HepG2 (cell line): ENCODE data around the gene RNASE11. TPM values are rescaled to one million over a fixed set of nuclear protein-coding genes. Genes with fewer than 3 reads are reported as not detected.

Experiments used
- KDM2A ChIP-seq: sonication (generic); formaldehyde crosslinking; IDR thresholded peaks from 2 replicates; pipeline ENCODE4 v1.4.0; 2020; ENCODE audit warnings: low read depth, missing genetic modification reagents, borderline replicate concordance
- KDM4B ChIP-seq: sonication (generic); formaldehyde crosslinking; IDR thresholded peaks from 2 replicates; pipeline ENCODE4 v1.4.0; 2020; ENCODE audit warnings: missing genetic modification reagents
- MAFG ChIP-seq: sonication (generic); formaldehyde crosslinking; IDR thresholded peaks from 2 replicates; pipeline ENCODE4 v1.5.1; 2020; ENCODE audit warnings: mild to moderate bottlenecking, missing genetic modification reagents
- MBD4 ChIP-seq: IDR thresholded peaks from 2 replicates; pipeline ENCODE4 v1.6.1; 2012; ENCODE audit warnings: low read length, inconsistent platforms, borderline replicate concordance
- RERE ChIP-seq: IDR thresholded peaks from 2 replicates; pipeline ENCODE4 v1.6.1; 2016; ENCODE audit warnings: low read depth, missing genetic modification reagents, missing compliant biosample characterization
- ZMAT3 ChIP-seq: sonication (generic); formaldehyde crosslinking; conservative IDR thresholded peaks from 2 replicates; pipeline ENCODE4 v1.7.0; 2021; ENCODE audit warnings: missing genetic modification reagents
- ZNF333 ChIP-seq: sonication (generic); formaldehyde crosslinking; IDR thresholded peaks from 2 replicates; pipeline ENCODE4 v1.4.0; 2020; ENCODE audit warnings: mild to moderate bottlenecking, missing genetic modification reagents, borderline replicate concordance
- ZNF33A ChIP-seq: sonication (generic); formaldehyde crosslinking; IDR thresholded peaks from 2 replicates; pipeline ENCODE4 v1.5.1; 2020; ENCODE audit warnings: missing genetic modification reagents, mild to moderate bottlenecking, moderate library complexity, borderline replicate concordance
- ZSCAN12 ChIP-seq: sonication (generic); formaldehyde crosslinking; IDR thresholded peaks from 2 replicates; pipeline ENCODE4 v1.9.0; 2021; ENCODE audit warnings: mild to moderate bottlenecking, missing genetic modification reagents
- polyA plus RNA-seq, 8 experiments: library from polyadenylated mRNA; depleted of rRNA in 3 of 8; stranded (reverse) in 7 of 8; unstranded in 1 of 8; fragments of >200 nt; fragmentation: Illumina TruSeq in 4 of 8; extraction: Trizol in 4 of 8; gene quantifications; 2 replicates each; pipeline versions ENCODE4 v1.2.1 to v1.2.3, GENCODE V29; 2011 to 2016; ENCODE audit warnings: low read depth in 4 of 8, missing spikeins in 1 of 8, mixed read lengths in 1 of 8; ENCODE audit not compliant: insufficient read depth in 1 of 8
- total RNA-seq, 5 experiments: library from RNA; depleted of rRNA; stranded (reverse); fragments of >200 nt; fragmentation: Illumina TruSeq; extraction: Trizol; gene quantifications; 2 replicates each; pipeline ENCODE4 v1.2.3, GENCODE V29; 2016; ENCODE audit warnings: low read depth in 1 of 5
- TF ChIP-seq, protein P1 (sequence below), 2 experiments: fragments of 450-650 bp in 1 of 2; sonication (generic) in 1 of 2; formaldehyde crosslinking in 1 of 2; IDR thresholded peaks; 2 replicates each; pipeline versions ENCODE4 v1.6.1 to v1.8.0; 2016 to 2022; ENCODE audit warnings: antibody characterized with exemption in 1 of 2, mild to moderate bottlenecking in 1 of 2, missing genetic modification reagents in 1 of 2
- TF ChIP-seq, protein P2 (sequence below): sonication (generic); formaldehyde crosslinking; conservative IDR thresholded peaks from 2 replicates; pipeline ENCODE4 v1.4.0; 2020; ENCODE audit warnings: missing genetic modification reagents

RNASE11 gene
- total and polyA plus RNA-seq, 2 of the 13 experiments (the other 11 are each of a cell fraction or from before 2014, with no cell fraction given) = not detected

GRCh38 chr14:20609215-20610001 is 21.6 kb upstream of the RNASE11 start (continued):
- TF ChIP-seq RERE (CRISPR knock-in tag) (0 out of 2 replicates have a peak, but pooled peaks have one; percentile 21), ZNF33A (no peak), KDM4B (CRISPR knock-in tag) (no peak), ZNF333 (CRISPR knock-in tag) (no peak), KDM2A (peak; percentile 58; the same call in 1 of the 2 replicates), MAFG (CRISPR knock-in tag) (no peak), ZMAT3 (no peak; the same call in 1 of the 2 replicates), ZSCAN12 (CRISPR knock-in tag) (no peak), MBD4 (no peak)
- TF ChIP-seq, protein P1, sequence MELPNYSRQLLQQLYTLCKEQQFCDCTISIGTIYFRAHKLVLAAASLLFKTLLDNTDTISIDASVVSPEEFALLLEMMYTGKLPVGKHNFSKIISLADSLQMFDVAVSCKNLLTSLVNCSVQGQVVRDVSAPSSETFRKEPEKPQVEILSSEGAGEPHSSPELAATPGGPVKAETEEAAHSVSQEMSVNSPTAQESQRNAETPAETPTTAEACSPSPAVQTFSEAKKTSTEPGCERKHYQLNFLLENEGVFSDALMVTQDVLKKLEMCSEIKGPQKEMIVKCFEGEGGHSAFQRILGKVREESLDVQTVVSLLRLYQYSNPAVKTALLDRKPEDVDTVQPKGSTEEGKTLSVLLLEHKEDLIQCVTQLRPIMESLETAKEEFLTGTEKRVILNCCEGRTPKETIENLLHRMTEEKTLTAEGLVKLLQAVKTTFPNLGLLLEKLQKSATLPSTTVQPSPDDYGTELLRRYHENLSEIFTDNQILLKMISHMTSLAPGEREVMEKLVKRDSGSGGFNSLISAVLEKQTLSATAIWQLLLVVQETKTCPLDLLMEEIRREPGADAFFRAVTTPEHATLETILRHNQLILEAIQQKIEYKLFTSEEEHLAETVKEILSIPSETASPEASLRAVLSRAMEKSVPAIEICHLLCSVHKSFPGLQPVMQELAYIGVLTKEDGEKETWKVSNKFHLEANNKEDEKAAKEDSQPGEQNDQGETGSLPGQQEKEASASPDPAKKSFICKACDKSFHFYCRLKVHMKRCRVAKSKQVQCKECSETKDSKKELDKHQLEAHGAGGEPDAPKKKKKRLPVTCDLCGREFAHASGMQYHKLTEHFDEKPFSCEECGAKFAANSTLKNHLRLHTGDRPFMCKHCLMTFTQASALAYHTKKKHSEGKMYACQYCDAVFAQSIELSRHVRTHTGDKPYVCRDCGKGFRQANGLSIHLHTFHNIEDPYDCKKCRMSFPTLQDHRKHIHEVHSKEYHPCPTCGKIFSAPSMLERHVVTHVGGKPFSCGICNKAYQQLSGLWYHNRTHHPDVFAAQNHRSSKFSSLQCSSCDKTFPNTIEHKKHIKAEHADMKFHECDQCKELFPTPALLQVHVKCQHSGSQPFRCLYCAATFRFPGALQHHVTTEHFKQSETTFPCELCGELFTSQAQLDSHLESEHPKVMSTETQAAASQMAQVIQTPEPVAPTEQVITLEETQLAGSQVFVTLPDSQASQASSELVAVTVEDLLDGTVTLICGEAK (IDR thresholded peaks at IDR 0.05) = no peak
- TF ChIP-seq, protein P1 (CRISPR knock-in tag; IDR thresholded peaks at IDR 0.05) = no peak
- TF ChIP-seq, protein P2, sequence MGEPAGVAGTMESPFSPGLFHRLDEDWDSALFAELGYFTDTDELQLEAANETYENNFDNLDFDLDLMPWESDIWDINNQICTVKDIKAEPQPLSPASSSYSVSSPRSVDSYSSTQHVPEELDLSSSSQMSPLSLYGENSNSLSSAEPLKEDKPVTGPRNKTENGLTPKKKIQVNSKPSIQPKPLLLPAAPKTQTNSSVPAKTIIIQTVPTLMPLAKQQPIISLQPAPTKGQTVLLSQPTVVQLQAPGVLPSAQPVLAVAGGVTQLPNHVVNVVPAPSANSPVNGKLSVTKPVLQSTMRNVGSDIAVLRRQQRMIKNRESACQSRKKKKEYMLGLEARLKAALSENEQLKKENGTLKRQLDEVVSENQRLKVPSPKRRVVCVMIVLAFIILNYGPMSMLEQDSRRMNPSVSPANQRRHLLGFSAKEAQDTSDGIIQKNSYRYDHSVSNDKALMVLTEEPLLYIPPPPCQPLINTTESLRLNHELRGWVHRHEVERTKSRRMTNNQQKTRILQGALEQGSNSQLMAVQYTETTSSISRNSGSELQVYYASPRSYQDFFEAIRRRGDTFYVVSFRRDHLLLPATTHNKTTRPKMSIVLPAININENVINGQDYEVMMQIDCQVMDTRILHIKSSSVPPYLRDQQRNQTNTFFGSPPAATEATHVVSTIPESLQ (CRISPR knock-in tag) = no peak
